Stimulated activated CD4-positive, alpha-beta T cell treated with anti-CD3 and anti-CD28 coated beads, Interleukin-4, amount 100 ng/mL, for 1 hour (primary cell): ENCODE data around the gene REV3L.

Experiments
- DNase-seq: peaks from one replicate; pipeline ENCODE4 v3.0.0-alpha.2; 2020

REV3L gene

DNA sequence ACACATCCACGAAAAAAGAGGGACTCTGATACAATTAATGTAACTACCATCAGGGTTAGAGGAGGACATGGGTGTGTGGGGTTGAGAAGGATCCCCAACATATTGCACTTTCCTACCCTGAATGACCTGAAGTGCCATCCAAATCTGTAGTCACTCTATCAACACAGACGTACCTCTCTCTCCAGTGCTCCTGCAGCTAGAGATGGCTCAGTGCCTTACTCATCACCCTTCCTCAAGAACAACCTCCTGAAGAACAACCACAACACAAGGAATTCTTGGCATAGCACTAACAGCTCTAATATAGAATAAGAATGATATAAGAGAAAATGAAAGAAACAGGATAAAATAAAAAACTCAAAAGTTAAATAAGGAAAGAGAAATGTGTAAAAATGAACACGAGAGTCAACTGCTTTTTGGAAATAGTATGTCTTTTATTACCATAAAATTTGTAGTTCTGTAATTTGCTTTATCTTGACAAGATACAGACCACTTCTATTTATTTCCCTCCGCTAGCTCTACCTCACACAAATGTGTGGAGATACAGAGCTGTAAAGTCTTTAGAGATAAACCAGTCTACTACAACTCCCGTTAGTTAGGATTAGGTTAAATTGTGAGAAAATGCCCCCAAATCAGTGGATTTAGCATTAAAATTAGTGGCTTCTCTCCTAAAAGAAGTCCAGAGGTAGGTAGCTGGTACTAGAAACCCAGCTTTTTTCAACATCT is 63.9 kb downstream of the REV3L start:
- no peak for DNase-seq

DNA sequence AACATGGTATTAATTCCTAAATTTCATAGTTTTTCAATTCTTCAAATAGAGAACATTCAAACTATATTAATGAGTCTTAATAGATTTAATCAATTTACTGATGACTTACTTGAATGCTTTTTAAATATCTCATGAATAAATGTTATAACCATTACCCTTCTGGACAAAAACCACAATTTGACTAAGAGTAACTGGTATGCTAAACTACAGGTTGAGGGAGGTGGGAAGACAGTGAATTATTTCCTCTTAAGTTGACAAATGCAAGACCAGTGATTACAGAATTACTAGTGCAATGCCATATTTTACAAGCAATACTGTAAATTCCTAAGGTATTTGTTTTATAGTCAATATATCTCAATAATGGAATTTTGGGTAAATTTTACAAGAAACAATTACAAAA is 65.1 kb downstream of the REV3L start:
- no peak for DNase-seq

DNA sequence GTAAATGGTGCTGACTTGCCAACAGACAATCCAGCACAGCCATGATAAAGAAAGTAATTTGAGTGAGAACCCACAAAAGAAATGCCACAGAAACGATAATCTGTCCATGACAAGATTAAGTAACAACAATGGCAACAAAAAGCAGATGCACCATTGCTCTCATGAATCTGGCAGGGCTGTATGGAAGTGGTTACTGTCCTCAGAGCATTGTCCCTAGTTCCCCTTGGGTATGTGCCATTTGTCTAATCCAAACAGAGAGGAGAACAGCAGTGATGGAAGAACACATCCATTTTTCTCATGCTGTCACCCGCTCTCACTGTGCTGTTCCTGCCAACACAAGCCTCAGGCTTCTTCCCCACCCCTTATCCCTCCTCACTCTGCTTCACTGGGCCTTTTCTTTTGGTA is 65.8 kb downstream of the REV3L start:
- no peak for DNase-seq

DNA sequence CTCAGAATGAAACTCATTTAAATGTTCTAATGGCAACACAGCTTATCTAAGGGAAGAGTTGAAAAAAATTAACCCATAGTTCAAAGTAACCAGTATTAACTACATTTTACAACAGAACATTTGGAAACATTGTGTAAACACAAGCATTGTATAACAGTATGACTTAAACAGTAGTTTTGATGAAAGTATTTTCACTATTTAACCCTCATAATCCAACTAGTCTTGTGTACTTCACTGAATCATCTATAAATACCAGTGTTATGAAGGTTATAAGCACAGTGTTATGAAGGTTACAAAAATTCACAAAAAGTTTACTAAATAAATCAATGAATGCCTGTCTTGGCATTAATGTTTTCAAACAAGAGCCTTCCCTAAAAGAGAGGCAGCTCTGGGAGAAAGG is 66.5 kb downstream of the REV3L start:
- no peak for DNase-seq

DNA sequence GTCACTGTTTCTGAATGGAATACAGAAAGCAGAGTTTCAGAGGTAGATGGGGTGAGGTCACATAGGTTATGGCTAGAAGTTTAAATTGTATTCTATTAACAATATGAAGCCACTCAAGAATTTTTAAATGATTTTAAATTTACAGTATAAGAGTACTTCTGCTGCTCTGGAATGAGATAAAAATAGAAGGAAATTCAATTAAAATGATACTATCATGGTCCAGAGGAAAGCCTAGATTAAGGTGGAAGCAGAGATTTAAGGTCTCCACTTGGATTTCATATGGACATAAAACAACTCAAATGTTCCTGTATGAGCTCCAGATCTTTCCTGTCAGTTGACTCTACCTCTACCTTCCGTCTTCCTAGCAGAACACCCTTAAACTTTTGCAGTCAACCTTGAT is 68.6 kb downstream of the REV3L start:
- no peak for DNase-seq

GRCh38 chr6:111411978-111412566 is 70.9 kb downstream of the REV3L start:
- no peak for DNase-seq

- DNase-seq: no peak
Observed at GRCh38 chr6:111411046-111411445, 72.0 kb downstream of the REV3L start.

DNA sequence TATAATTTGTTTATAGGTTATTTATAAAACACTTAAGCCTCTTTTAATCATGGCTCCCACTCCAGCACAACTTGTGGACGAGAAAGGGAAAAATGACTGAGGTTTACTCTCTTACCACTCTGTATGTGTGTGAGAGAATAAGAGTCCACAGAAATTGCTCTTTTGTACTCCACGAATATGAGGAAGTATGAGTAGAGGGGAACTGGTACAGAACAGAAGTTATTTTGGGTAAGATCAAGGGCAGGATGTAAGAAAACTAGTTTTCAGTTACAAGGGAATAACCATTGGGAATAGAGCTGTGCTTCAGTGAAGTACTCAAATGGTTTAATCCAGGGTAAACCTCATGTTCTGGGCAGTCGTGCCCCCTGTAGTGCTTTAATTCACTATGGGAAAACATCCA is 72.6 kb downstream of the REV3L start:
- DNase-seq: no peak

- no peak for DNase-seq
Observed at GRCh38 chr6:111409430-111409829, 73.6 kb downstream of the REV3L start.

DNA sequence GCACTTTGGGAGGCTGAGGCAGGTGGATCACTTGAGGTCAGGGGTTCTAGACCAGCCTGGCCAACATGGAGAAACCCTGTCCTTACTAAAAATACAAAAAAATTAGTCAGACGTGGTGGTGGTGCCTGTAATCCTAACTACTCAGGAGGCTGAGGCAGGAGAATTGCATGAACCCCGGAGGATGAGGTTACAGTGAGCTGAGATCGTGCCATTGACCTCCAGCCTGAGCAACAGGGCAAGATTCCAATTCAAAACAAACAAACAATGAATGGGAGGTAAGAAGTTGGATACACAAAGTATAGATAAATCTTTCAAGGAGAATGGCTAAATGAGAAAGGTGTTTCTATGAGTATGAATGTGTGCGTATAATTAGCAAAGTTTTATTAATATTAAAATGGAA is 75.3 kb downstream of the REV3L start:
- no peak for DNase-seq

- no peak for DNase-seq
Observed at GRCh38 chr6:111406200-111406721, 76.8 kb downstream of the REV3L start.

GRCh38 chr6:111403388-111403787 is 79.6 kb downstream of the REV3L start:
- no peak for DNase-seq

DNA sequence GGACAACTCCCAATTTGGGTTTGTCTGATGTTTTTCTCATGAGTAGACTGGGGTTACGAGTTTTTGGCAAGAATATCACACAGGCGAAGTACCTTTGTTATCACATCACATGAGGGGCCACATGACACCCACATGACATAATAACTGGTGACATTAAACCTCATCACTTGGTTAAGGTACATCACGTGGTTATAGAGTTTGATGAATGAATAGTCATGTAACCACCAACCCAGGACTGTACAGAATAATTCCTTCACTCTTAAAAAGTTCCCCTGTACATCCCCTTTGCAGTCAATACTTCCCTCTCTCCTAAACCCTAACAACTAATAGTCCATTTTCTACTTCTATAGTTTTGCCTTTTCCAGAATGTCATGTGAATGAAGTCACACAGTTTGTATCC is 83.4 kb downstream of the REV3L start:
- DNase-seq: no peak

GRCh38 chr6:111388681-111389080 is 94.3 kb downstream of the REV3L start:
- no peak for DNase-seq

- DNase-seq: no peak
Observed at GRCh38 chr6:111382476-111383294, 100.3 kb downstream of the REV3L start.

GRCh38 chr6:111381728-111382127 is 101.3 kb downstream of the REV3L start:
- no peak for DNase-seq

DNA sequence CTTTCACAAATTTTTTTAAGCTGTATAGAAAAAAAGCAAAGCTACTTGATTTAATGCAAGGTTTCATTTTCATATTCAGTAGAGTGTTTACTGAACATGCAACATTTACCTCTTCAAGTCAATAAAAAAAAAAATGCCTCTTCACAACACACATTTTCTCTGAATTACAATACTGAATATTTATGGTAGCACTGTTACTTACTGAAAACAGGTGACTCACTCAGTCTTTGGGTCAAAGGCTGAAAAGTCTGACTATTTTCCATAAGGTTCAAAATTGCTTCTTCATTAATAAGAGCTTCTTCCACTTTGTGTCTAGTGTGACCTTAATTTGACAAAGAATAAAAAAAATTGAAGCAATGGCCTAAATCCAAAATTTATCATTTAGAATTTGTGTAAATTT is 101.9 kb downstream of the REV3L start:
- no peak for DNase-seq

- DNase-seq: no peak
Observed at GRCh38 chr6:111379831-111380230, 103.2 kb downstream of the REV3L start.

GRCh38 chr6:111379302-111379701 is 103.7 kb downstream of the REV3L start:
- no peak for DNase-seq

- DNase-seq: no peak
Observed at GRCh38 chr6:111377558-111378120, 105.4 kb downstream of the REV3L start.

DNA sequence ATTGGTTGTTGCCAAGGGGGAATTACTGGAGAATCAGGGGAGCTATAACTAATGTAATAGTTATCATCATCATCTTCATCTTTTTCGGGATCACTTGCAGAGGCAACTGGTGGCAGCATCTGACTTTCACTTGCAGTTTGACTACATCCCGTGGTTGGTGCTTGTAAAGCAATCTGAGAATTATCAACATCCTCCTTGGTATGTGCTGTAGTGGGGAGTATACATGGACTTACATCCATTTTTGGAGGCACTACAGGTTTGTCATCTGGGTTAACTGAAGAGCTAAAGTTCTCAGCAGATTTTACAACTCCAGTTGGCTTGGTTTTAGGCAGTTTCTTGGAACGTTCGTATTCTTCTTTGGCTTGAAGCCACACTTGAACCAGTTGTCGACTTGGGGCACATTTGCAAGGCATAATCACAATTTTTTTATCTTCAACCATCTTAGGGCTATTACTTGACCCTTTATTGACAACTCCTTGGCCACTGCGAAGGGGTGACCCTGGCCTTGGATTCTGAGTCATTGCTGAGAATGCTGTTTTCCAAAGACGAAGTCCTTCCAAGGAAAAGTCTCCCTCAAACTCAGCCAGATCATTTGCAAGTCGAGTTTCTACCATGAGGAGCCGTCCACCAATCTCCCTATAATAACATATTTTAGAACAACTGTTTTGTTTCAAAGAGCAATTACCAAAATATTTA is 115.5 kb downstream of the REV3L start:
- DNase-seq: no peak

DNA sequence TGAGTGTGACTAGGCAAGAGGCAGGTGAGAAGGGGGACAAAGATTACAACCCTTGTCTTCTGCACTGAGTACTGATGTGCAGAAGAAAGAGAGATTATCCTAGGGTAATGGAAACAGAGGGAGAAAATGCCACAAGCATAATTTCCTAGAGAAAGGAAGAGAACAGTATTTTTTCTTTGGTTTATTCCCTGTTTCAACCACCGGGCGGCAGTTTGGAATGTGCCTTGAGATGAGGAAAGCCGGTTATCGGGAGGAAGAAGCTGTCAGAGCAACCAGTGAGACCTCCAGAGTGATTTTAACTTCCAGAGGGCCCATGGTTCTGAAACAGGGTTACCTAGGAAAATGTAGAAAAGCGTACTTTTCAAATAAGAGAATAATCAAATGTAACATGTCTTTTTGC is 121.4 kb downstream of the REV3L start:
- DNase-seq: no peak

GRCh38 chr6:111358454-111358853 is 124.6 kb downstream of the REV3L start:
- no peak for DNase-seq
